Endodermal cell (in vitro differentiated cells): ENCODE results near the gene UBQLN4. TPM values are rescaled to one million over a fixed set of nuclear protein-coding genes. Genes with fewer than 3 reads are reported as not detected.

Experiments used
- DNase-seq: peaks from one replicate; pipeline ENCODE4 v3.0.0-alpha.2; 2017
- H3K27ac ChIP-seq: 2 replicates; pipeline ENCODE4 v1.5.1; 2013; ENCODE audit warnings: mild to moderate bottlenecking, low read depth, low read length, moderate library complexity
- H3K27me3 ChIP-seq: 2 replicates; pipeline ENCODE4 v1.6.1; 2013; ENCODE audit warnings: mild to moderate bottlenecking, low read length, moderate library complexity; ENCODE audit not compliant: insufficient read depth, control insufficient read depth, poor library complexity, severe bottlenecking
- H3K36me3 ChIP-seq: 2 replicates; pipeline ENCODE4 v1.7.0; 2013; ENCODE audit warnings: mild to moderate bottlenecking, low read length, moderate library complexity; ENCODE audit not compliant: control insufficient read depth, insufficient read depth
- H3K4me1 ChIP-seq: one replicate; pipeline ENCODE4 v1.7.0; 2013; ENCODE audit warnings: low read length; ENCODE audit not compliant: control insufficient read depth, insufficient read depth
- H3K4me3 ChIP-seq: 2 replicates; pipeline ENCODE4 v1.5.1; 2013; ENCODE audit warnings: mild to moderate bottlenecking, low read length, moderate library complexity
- H3K9ac ChIP-seq: 2 replicates; pipeline ENCODE4 v1.6.1; 2013; ENCODE audit warnings: mild to moderate bottlenecking, low read length, moderate library complexity; ENCODE audit not compliant: poor library complexity, severe bottlenecking; ENCODE audit errors: extremely low read depth
- H3K9me3 ChIP-seq: 2 replicates; pipeline ENCODE4 v1.6.1; 2013; ENCODE audit warnings: mild to moderate bottlenecking, low read length, moderate library complexity; ENCODE audit not compliant: control insufficient read depth
- H3K27ac Mint-ChIP-seq: 2 replicates; pipeline ENCODE4 v1.8.0; 2020; ENCODE audit warnings: mixed read lengths
- H3K27me3 Mint-ChIP-seq: 2 replicates; pipeline ENCODE4 v1.8.0; 2021; ENCODE audit warnings: mild to moderate bottlenecking, mixed read lengths; ENCODE audit not compliant: insufficient read depth
- H3K36me3 Mint-ChIP-seq: 2 replicates; pipeline ENCODE4 v1.8.0; 2020; ENCODE audit warnings: low read depth, mixed read lengths
- H3K4me1 Mint-ChIP-seq: 2 replicates; pipeline ENCODE4 v1.8.0; 2020; ENCODE audit warnings: mixed read lengths
- H3K4me3 Mint-ChIP-seq: 2 replicates; pipeline ENCODE4 v1.8.0; 2020; ENCODE audit warnings: mild to moderate bottlenecking, moderate library complexity, mixed read lengths
- H3K9me3 Mint-ChIP-seq: 2 replicates; pipeline ENCODE4 v1.8.0; 2020; ENCODE audit warnings: mild to moderate bottlenecking, mixed read lengths
- WGBS, 2 experiments: methylation state at CpG; one replicate each; pipeline versions ENCODE4 v1.1.5 to v1.1.7; 2013; ENCODE audit warnings: missing lambda C conversion rate in 2 of 2, mixed read lengths in 1 of 2; ENCODE audit not compliant: insufficient coverage in 1 of 2, insufficient read length in 1 of 2; 5-methylcytosine and 5-hydroxymethylcytosine counted together
- total RNA-seq, 2 donors: library from RNA; stranded (reverse); fragmentation: NEBNext Ultra II Directional in 1 of 2; extraction: Animal tissue kit (Norgen Biotek cat#: 25700) in 1 of 2; gene quantifications; 2 replicates in 1 of 2; 3 replicates in 1 of 2; pipeline ENCODE4 v1.2.1, GENCODE V29; 2021
- TF ChIP-seq, protein P1 (sequence below): fragments of 200-600 bp; sonication (generic); conservative IDR thresholded peaks from 2 replicates; pipeline ENCODE4 v1.5.0; 2021; ENCODE audit warnings: antibody characterized with exemption, mild to moderate bottlenecking

The UBQLN4 gene
- total RNA-seq, 2 donors from 2014 or later = 56.4 to 62.4 TPM

DNA sequence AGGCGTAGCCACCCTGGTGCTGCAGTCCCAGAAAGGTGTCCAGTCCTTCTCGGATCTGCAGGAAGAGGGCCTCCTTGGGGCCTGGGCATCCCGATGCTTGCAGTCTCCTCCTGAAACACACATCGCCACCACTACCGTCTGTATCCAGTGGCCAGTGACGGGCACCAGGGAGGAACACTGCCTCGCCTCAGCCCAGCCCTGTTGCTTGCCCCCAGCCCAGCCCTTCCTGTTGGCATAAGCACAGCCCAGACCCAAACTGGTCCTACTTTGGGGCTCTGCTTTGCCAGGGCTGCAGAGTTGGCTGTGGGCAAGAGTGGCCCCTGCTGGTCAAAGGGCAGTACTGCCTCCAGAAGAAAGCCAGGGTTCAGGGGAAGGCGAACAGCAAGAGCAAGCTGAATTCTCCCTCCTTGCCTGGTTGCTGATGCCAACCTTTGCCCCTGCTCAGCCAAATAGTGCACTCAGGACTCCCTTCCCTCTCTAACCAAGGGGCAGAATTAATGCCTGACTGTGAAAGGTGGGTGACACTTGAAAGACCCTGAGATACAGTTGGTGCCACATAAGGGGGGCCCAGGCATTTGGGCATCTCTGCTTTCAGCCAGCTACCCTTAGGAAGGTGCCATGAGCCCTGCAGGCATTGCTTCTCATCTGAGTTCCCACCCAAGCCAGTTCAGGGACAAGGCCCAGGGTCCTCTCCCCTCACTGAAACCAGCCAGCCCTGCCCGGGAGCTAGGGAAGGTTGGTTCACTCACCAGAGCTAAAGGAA is 64.2 kb downstream of the UBQLN4 start:
- H3K9me3 Mint-ChIP-seq = peaks cover 9% of the 10 kb centered on the region
- H3K9me3 ChIP-seq = no peaks in the 10 kb centered on the region
- H3K4me3 Mint-ChIP-seq = no peak overlapping the region
- H3K4me1 ChIP-seq = no peaks in the 10 kb centered on the region
- TF ChIP-seq, protein P1, sequence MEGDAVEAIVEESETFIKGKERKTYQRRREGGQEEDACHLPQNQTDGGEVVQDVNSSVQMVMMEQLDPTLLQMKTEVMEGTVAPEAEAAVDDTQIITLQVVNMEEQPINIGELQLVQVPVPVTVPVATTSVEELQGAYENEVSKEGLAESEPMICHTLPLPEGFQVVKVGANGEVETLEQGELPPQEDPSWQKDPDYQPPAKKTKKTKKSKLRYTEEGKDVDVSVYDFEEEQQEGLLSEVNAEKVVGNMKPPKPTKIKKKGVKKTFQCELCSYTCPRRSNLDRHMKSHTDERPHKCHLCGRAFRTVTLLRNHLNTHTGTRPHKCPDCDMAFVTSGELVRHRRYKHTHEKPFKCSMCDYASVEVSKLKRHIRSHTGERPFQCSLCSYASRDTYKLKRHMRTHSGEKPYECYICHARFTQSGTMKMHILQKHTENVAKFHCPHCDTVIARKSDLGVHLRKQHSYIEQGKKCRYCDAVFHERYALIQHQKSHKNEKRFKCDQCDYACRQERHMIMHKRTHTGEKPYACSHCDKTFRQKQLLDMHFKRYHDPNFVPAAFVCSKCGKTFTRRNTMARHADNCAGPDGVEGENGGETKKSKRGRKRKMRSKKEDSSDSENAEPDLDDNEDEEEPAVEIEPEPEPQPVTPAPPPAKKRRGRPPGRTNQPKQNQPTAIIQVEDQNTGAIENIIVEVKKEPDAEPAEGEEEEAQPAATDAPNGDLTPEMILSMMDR = peak; percentile 96
- peaks cover 1% of the 10 kb centered on the region for H3K4me1 Mint-ChIP-seq
- no peak overlapping the region for H3K9ac ChIP-seq
- H3K36me3 ChIP-seq = no peaks in the 10 kb centered on the region
- no peak overlapping the region for H3K4me3 ChIP-seq
- no peaks in the 10 kb centered on the region for H3K27me3 ChIP-seq
- no peaks in the 10 kb centered on the region for H3K36me3 Mint-ChIP-seq
- no peak overlapping the region for H3K27ac Mint-ChIP-seq
- 62 to 100% methylated on average over 2 to 9 of the region's 9 CpGs for WGBS, 2 experiments
- H3K27me3 Mint-ChIP-seq = peaks cover under 1% of the 10 kb centered on the region
- DNase-seq = peak; percentile 95
- H3K27ac ChIP-seq = no peak overlapping the region

Other genes with a start within 250 kb of the UBQLN4 start
- gene GON4L, start 196.6 kb downstream of the UBQLN4 start, total RNA-seq = 10 to 100 TPM; 62.7 to 64.6 TPM
- gene SYT11, start 194.2 kb downstream of the UBQLN4 start, total RNA-seq = 1 to 10 TPM in 1 of 2 donors, under 1 TPM in 1; 0.40 to 5.0 TPM
- gene RIT1, start 142.4 kb downstream of the UBQLN4 start, total RNA-seq = 10 to 100 TPM; 26.0 to 39.2 TPM
- gene KHDC4, start 119.4 kb downstream of the UBQLN4 start, total RNA-seq = 10 to 100 TPM; 67.7 to 76.2 TPM
- not detected for gene RXFP4, start 112.2 kb downstream of the UBQLN4 start, total RNA-seq
- 100 to 1,000 TPM; 134 to 147 TPM for gene ARHGEF2, start 75.3 kb downstream of the UBQLN4 start, total RNA-seq
- 100 to 1,000 TPM; 193 TPM for gene SSR2, start 32.8 kb downstream of the UBQLN4 start, total RNA-seq
- 100 to 1,000 TPM in 1 of 2 donors, 10 to 100 TPM in 1; 84.4 to 101 TPM for gene LAMTOR2, start 984 bp upstream of the UBQLN4 start, total RNA-seq
- 10 to 100 TPM; 82.0 to 84.4 TPM for gene RAB25, start 7.4 kb upstream of the UBQLN4 start, total RNA-seq
- gene MEX3A, start 28.7 kb upstream of the UBQLN4 start, total RNA-seq = 10 to 100 TPM; 91.8 to 94.3 TPM
- gene LMNA, start 60.9 kb upstream of the UBQLN4 start, total RNA-seq = 10 to 100 TPM; 41.2 to 42.0 TPM
- 10 to 100 TPM in 1 of 2 donors, 1 to 10 TPM in 1; 6.4 to 10.3 TPM for gene SEMA4A, start 99.8 kb upstream of the UBQLN4 start, total RNA-seq
- 10 to 100 TPM; 20.9 to 22.7 TPM for gene SLC25A44, start 140.3 kb upstream of the UBQLN4 start, total RNA-seq
- gene PMF1, start 159.2 kb upstream of the UBQLN4 start, total RNA-seq = 100 to 1,000 TPM; 119 TPM
- 1 to 10 TPM; 4.6 to 5.4 TPM for gene BGLAP, start 188.4 kb upstream of the UBQLN4 start, total RNA-seq
- 10 to 100 TPM; 12.2 to 16.4 TPM for gene PAQR6, start 194.3 kb upstream of the UBQLN4 start, total RNA-seq
- gene SMG5, start 229.0 kb upstream of the UBQLN4 start, total RNA-seq = 100 to 1,000 TPM; 103 to 111 TPM
- gene TMEM79, start 230.5 kb upstream of the UBQLN4 start, total RNA-seq = 1 to 10 TPM; 1.5 to 1.9 TPM
- gene GLMP, start 241.9 kb upstream of the UBQLN4 start, total RNA-seq = 10 to 100 TPM; 70.3 to 85.1 TPM
- not detected for gene VHLL, start 245.5 kb upstream of the UBQLN4 start, total RNA-seq